HG02938 (cell line): ENCODE results near the gene PRG3.
"Not testable (repeated sequence)": the region's sequence is repeated elsewhere in the genome, so short reads cannot be mapped to it uniquely, and the experiment has no call there.

Source experiments
- ATAC-seq: cut with Tn5 transposase; IDR thresholded peaks from one replicate; pipeline ENCODE4 v1.9.1; 2021; ENCODE audit warnings: mild to moderate bottlenecking, moderate library complexity; ENCODE audit not compliant: unreplicated experiment

Gene PRG3

GRCh38 chr11:57361420-57361819, 19.5 kb downstream of the PRG3 start:
- not testable (repeated sequence) for ATAC-seq

GRCh38 chr11:57360991-57361390, 20.0 kb downstream of the PRG3 start:
- ATAC-seq = no peak

- no peak for ATAC-seq
Measured at GRCh38 chr11:57359896-57360690, 20.9 kb downstream of the PRG3 start.

GRCh38 chr11:57359396-57359795, 21.6 kb downstream of the PRG3 start:
- ATAC-seq = no peak

- no peak for ATAC-seq
Measured at GRCh38 chr11:57358991-57359390, 22.0 kb downstream of the PRG3 start.

GRCh38 chr11:57358543-57358961, 22.4 kb downstream of the PRG3 start:
- no peak for ATAC-seq

GRCh38 chr11:57357856-57358255, 23.1 kb downstream of the PRG3 start:
- ATAC-seq = no peak

GRCh38 chr11:57357310-57357709, 23.6 kb downstream of the PRG3 start:
- no peak for ATAC-seq

GRCh38 chr11:57356268-57356667, 24.7 kb downstream of the PRG3 start:
- ATAC-seq = no peak

GRCh38 chr11:57354699-57355098, 26.3 kb downstream of the PRG3 start:
- ATAC-seq = no peak

- ATAC-seq = no peak
Measured at GRCh38 chr11:57353852-57354251, 27.1 kb downstream of the PRG3 start.

- no peak for ATAC-seq
Measured at GRCh38 chr11:57353446-57353845, 27.5 kb downstream of the PRG3 start.

- no peak for ATAC-seq
Measured at GRCh38 chr11:57353036-57353435, 27.9 kb downstream of the PRG3 start.

- no peak for ATAC-seq
Measured at GRCh38 chr11:57349491-57350274, 31.3 kb downstream of the PRG3 start.

GRCh38 chr11:57348636-57349313, 32.2 kb downstream of the PRG3 start:
- no peak for ATAC-seq

- no peak for ATAC-seq
Measured at GRCh38 chr11:57348052-57348451, 32.9 kb downstream of the PRG3 start.

- ATAC-seq = no peak
Measured at GRCh38 chr11:57347336-57347735, 33.6 kb downstream of the PRG3 start.

- ATAC-seq = peak; percentile 69
Measured at GRCh38 chr11:57345555-57346211, 35.3 kb downstream of the PRG3 start.

- no peak for ATAC-seq
Measured at GRCh38 chr11:57344826-57345225, 36.1 kb downstream of the PRG3 start.

- no peak for ATAC-seq
Measured at GRCh38 chr11:57343825-57344224, 37.1 kb downstream of the PRG3 start.

- no peak for ATAC-seq
Measured at GRCh38 chr11:57342702-57343101, 38.2 kb downstream of the PRG3 start.
